Measurements from ENCODE around the gene GRIN2C. TPM values are rescaled to one million over a fixed set of nuclear protein-coding genes. Genes with fewer than 3 reads are reported as not detected.

The GRIN2C gene
- total RNA-seq, 2 donors from 2014 or later, result 3.6 TPM; not detected in 1

GRCh38 chr17:74878658-74879057 is 19.0 kb upstream of the GRIN2C start:
- Histone ChIP-seq H3K4me3 (no peak overlapping the region), H3K27ac (no peak overlapping the region), H3K27me3 (replicated peaks; ENCODE audit: insufficient read depth) (no peaks in the 10 kb centered on the region), H3K36me3 (no peaks in the 10 kb centered on the region), H3K9me3 (no peaks in the 10 kb centered on the region), H3K4me1 (replicated peaks) (no peaks in the 10 kb centered on the region)
- TF ChIP-seq, protein P1, sequence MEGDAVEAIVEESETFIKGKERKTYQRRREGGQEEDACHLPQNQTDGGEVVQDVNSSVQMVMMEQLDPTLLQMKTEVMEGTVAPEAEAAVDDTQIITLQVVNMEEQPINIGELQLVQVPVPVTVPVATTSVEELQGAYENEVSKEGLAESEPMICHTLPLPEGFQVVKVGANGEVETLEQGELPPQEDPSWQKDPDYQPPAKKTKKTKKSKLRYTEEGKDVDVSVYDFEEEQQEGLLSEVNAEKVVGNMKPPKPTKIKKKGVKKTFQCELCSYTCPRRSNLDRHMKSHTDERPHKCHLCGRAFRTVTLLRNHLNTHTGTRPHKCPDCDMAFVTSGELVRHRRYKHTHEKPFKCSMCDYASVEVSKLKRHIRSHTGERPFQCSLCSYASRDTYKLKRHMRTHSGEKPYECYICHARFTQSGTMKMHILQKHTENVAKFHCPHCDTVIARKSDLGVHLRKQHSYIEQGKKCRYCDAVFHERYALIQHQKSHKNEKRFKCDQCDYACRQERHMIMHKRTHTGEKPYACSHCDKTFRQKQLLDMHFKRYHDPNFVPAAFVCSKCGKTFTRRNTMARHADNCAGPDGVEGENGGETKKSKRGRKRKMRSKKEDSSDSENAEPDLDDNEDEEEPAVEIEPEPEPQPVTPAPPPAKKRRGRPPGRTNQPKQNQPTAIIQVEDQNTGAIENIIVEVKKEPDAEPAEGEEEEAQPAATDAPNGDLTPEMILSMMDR (IDR thresholded peaks at IDR 0.05), result no peak
- TF ChIP-seq POLR2AphosphoS5 (IDR thresholded peaks at IDR 0.05) (no peak), POLR2A (IDR thresholded peaks at IDR 0.05) (no peak)
- intact Hi-C loops (cut with DNase I), result no loop called here
- no peak for DNase-seq (ENCODE audit: low spot score)
- 60% methylated on average over 2 of the region's 2 CpGs for WGBS

DNA sequence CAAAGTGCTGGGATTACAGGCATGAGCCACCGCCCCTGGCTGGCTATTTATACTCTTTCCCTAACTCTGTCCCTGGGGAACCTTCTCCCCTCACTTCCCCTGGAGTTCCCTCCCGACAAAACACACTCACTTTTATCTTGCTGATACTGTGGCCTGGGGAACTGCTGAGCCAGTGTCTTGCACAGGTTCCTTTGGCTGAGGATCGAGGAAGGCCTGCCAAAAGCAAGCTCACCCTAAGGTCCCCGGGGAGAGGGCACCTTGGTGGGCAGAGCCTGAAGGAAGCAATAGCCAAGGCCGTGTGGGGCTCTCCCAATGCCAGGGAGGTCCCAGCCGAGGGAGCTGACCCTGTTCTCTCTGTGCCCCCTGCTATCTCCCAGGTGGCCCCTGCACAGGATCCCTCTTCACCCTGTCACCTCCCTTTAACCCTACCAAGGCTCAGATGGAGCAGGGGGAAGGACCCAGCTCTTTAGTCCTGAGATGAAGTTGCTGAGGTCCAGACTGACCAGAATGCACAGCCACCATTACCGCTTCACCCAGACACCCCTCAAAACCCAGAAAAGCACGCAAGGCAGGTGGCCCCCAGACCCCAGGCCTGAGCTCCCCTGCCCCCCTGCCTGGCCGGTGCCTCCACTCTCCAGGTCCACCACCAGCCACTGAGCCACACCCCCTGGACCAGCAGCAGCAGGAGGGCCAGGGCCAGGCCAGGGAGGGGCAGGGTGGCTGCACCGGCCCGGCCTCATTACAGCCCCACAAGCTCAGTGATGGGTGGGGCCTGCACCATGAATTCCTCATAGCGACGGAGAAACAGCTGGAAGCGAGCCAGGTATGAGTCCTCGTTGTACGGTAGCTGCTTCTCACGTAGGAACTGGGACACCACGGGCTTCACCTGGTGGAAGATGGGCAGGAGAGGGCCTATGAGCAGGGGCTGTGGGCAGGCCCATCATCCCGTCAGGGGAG is 18.2 kb upstream of the GRIN2C start:
- intact Hi-C loops (cut with DNase I), result no loop called here
- Histone ChIP-seq H3K36me3 (no peaks in the 10 kb centered on the region), H3K4me3 (no peak overlapping the region), H3K27ac (no peak overlapping the region), H3K9me3 (no peaks in the 10 kb centered on the region), H3K27me3 (replicated peaks; ENCODE audit: insufficient read depth) (no peaks in the 10 kb centered on the region), H3K4me1 (replicated peaks) (no peaks in the 10 kb centered on the region)
- TF ChIP-seq, protein P1 (IDR thresholded peaks at IDR 0.05), result no peak
- no peak for TF ChIP-seq POLR2A (IDR thresholded peaks at IDR 0.05)
- DNase-seq (ENCODE audit: low spot score), result no peak
- WGBS, result 38% methylated on average over 19 of the region's 19 CpGs

DNA sequence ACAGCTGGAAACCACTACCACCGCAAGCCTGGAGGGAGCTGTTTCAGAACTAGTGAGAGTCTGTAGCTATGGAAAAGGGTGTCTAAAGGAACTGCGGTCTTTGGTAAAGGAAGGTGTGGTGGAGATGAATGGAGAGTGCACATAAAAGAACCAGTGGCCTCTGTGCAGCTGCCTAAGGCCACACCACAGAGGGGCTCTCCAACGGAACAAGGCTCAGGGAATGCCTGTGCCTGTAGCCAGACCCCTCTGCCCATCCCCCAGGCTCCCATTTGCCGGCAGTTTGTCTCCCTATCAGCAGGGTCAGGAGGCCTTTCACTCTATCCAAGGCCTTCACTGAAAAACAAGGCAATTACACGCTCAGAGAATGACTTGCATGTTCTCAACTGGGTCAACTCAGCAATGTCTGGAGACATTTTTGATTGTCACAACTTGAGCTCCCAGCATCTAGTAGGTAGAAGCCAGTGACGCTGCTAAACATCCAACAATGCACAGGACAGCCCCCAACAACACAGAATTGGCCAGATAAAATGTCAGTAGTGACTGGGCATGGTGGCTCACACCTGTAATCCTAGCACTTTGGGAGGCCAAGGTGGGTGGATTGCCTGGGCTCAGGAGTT is 16.4 kb upstream of the GRIN2C start:
- WGBS, result 57% methylated on average over 6 of the region's 6 CpGs
- intact Hi-C loops (cut with DNase I), result no loop called here

GRCh38 chr17:74875155-74875976 is 15.7 kb upstream of the GRIN2C start:
- no peaks in the 10 kb centered on the region for H3K27me3 ChIP-seq (replicated peaks; ENCODE audit: insufficient read depth)
- H3K4me3 ChIP-seq, result no peak overlapping the region
- intact Hi-C loops (cut with DNase I), result no loop called here
- H3K4me1 ChIP-seq (replicated peaks), result no peaks in the 10 kb centered on the region
- no peaks in the 10 kb centered on the region for H3K36me3 ChIP-seq
- no peaks in the 10 kb centered on the region for H3K9me3 ChIP-seq
- no peak for DNase-seq (ENCODE audit: low spot score)
- H3K27ac ChIP-seq, result no peak overlapping the region
- TF ChIP-seq, protein P1 (IDR thresholded peaks at IDR 0.05), result no peak
- TF ChIP-seq POLR2AphosphoS5 (IDR thresholded peaks at IDR 0.05), result no peak
- TF ChIP-seq POLR2A (IDR thresholded peaks at IDR 0.05), result no peak
- WGBS, result 69% methylated on average over 5 of the region's 5 CpGs

More for the DNA sequence above, 16.4 kb upstream of the GRIN2C start:
- no peak for DNase-seq (ENCODE audit: low spot score)
- H3K27ac ChIP-seq, result no peak overlapping the region
- no peaks in the 10 kb centered on the region for H3K4me1 ChIP-seq (replicated peaks)
- no peak overlapping the region for H3K4me3 ChIP-seq
- TF ChIP-seq, protein P1 (IDR thresholded peaks at IDR 0.05), result no peak
- no peak for TF ChIP-seq POLR2A (IDR thresholded peaks at IDR 0.05)
- no peak for TF ChIP-seq POLR2AphosphoS5 (IDR thresholded peaks at IDR 0.05)
- no peaks in the 10 kb centered on the region for H3K27me3 ChIP-seq (replicated peaks; ENCODE audit: insufficient read depth)
- no peaks in the 10 kb centered on the region for H3K9me3 ChIP-seq
- H3K36me3 ChIP-seq, result no peaks in the 10 kb centered on the region

All from prostate gland (tissue), 2 donors.